HG02623 (cell line): ENCODE measurements around the gene FRYL.
"Not testable (repeated sequence)": the region's sequence is repeated elsewhere in the genome, so short reads cannot be mapped to it uniquely, and the experiment has no call there.

ENCODE experiments used
- ATAC-seq: cut with Tn5 transposase; IDR thresholded peaks from one replicate; pipeline ENCODE4 v1.9.1; 2021; ENCODE audit warnings: moderate library complexity; ENCODE audit not compliant: unreplicated experiment

The FRYL gene

GRCh38 chr4:48786549-48786948 lies 6.5 kb upstream of the FRYL start:
- no peak for ATAC-seq

GRCh38 chr4:48785302-48785701 lies 5.2 kb upstream of the FRYL start:
- ATAC-seq: no peak

DNA sequence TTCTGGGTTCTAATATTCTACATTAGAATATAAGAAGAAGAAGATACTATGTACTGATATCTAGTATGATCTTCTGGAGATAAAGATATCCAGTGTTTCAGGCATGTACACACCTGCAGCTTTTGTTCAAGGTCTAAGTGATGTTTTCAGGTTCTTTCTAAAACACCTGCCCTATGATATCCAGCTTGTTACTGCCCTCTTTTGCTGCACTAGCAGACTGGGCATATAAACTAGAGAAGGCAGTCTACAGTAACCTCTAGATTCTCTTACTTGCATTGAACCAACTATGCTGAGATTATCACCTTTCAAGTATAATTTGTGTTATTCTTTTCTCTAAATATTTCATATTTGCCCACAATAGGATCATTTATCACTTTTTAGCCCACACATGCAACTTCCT lies 1.9 kb upstream of the FRYL start:
- no peak for ATAC-seq

DNA sequence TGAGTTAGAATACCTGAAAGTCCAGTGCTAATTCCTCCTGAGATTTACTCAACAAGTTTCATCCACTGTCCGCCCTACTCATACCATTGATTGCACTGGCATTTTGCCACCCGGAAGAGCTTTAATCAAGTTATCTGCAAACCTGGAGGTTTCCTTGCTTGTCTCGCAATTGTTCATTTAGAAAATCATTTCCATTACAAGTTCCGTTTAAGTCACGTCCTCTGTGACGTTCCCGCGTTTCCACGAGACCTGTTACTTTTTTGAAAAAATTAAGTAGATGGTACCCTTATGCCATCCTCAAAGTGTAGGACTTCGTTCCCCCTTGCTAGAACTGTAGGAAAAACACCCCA lies 761 bp upstream of the FRYL start:
- ATAC-seq: no peak

GRCh38 chr4:48779095-48779997 lies 733 bp downstream of the FRYL start:
- ATAC-seq: peak; percentile 28

- ATAC-seq: no peak
Observed at GRCh38 chr4:48778431-48779094, 1.5 kb downstream of the FRYL start.

GRCh38 chr4:48777739-48778138 lies 2.3 kb downstream of the FRYL start:
- no peak for ATAC-seq

- ATAC-seq: no peak
Observed at GRCh38 chr4:48774760-48775710, 5.0 kb downstream of the FRYL start.

DNA sequence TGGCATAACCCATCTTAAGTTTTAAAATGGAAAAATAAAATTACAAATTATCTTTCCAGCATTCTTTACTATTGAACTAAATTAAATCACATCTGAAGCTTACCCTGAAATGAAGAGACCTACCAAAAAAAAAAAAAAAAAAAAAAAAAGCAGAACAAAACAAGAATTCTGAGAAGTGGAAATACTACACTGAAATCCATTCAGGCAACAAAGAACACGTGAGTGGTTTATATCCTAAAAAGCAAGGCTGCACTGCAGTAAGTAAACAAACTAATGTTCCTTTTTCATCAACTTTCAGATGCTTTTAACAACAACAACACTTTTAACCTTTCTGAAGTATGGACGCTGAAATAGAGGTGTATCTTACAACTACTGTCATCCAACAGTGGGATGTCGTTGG lies 7.5 kb downstream of the FRYL start:
- ATAC-seq: no peak

- ATAC-seq: no peak
Observed at GRCh38 chr4:48767055-48767929, 12.8 kb downstream of the FRYL start.

GRCh38 chr4:48766131-48766792 lies 13.8 kb downstream of the FRYL start:
- peak; percentile 60 for ATAC-seq

GRCh38 chr4:48762408-48762807 lies 17.7 kb downstream of the FRYL start:
- ATAC-seq: no peak

GRCh38 chr4:48761286-48761685 lies 18.8 kb downstream of the FRYL start:
- ATAC-seq: no peak

GRCh38 chr4:48758703-48759102 lies 21.4 kb downstream of the FRYL start:
- ATAC-seq: not testable (repeated sequence)

GRCh38 chr4:48756689-48757220 lies 23.3 kb downstream of the FRYL start:
- ATAC-seq: no peak

- no peak for ATAC-seq
Observed at GRCh38 chr4:48755281-48755680, 24.8 kb downstream of the FRYL start.

DNA sequence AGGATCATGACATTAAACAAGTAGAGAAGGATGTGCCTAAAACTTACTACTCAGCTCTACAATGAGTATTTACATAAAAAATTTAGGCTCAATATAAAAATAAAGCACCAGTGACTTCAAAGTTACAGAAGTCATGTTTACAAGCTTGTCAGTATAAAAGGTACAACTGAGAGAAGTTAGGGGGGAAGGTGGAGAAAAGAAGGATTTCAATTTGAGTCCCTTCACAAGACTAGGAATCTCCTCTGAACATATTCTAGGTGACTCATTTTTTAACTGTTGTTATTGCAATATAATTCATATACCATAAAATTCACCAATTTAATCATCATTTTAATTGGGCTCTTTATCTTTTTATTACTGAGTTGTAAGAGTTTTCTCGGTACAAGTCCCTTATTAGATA lies 26.9 kb downstream of the FRYL start:
- ATAC-seq: no peak

- no peak for ATAC-seq
Observed at GRCh38 chr4:48752726-48753125, 27.4 kb downstream of the FRYL start.

- ATAC-seq: no peak
Observed at GRCh38 chr4:48752246-48752645, 27.8 kb downstream of the FRYL start.
